Loucy (cell line): ENCODE data around the gene AMPD3.

ENCODE experiments used
- H2AFZ ChIP-seq: fragments of 200-600 bp; sonication (generic); 2 replicates; pipeline ENCODE4 v1.6.0; 2016; ENCODE audit warnings: antibody characterized with exemption, mild to moderate bottlenecking, low read length, moderate library complexity
- H3F3A ChIP-seq: fragments of 200-600 bp; 2 replicates; pipeline ENCODE4 v1.6.0; 2016; ENCODE audit warnings: antibody characterized with exemption, low read depth, mild to moderate bottlenecking
- H3K27me3 ChIP-seq: fragments of 200-600 bp; sonication (generic); 2 replicates; pipeline ENCODE4 v1.6.1; 2014; ENCODE audit warnings: low read length, mild to moderate bottlenecking; ENCODE audit not compliant: insufficient read depth, poor library complexity, severe bottlenecking
- H3K36me3 ChIP-seq: fragments of 200-600 bp; sonication (generic); 2 replicates; pipeline ENCODE4 v1.6.1; 2016; ENCODE audit warnings: low read length; ENCODE audit not compliant: insufficient read depth
- H3K4me1 ChIP-seq: fragments of 200-600 bp; sonication (generic); 2 replicates; pipeline ENCODE4 v1.5.1; 2014; ENCODE audit warnings: low read length, mild to moderate bottlenecking; ENCODE audit not compliant: insufficient read depth, poor library complexity, severe bottlenecking
- H3K4me2 ChIP-seq: fragments of 200-600 bp; sonication (generic); 2 replicates; pipeline ENCODE4 v1.6.0; 2014; ENCODE audit warnings: antibody characterized with exemption, low read length, low read depth, mild to moderate bottlenecking; ENCODE audit not compliant: poor library complexity, severe bottlenecking
- H3K4me3 ChIP-seq: fragments of 200-600 bp; sonication (generic); 2 replicates; pipeline ENCODE4 v1.5.1; 2014; ENCODE audit warnings: low read length, mild to moderate bottlenecking, mixed read lengths; ENCODE audit not compliant: poor library complexity, severe bottlenecking
- H3K79me2 ChIP-seq: fragments of 200-600 bp; sonication (generic); 2 replicates; pipeline ENCODE4 v1.6.1; 2014; ENCODE audit warnings: low read length; ENCODE audit not compliant: insufficient read depth
- H3K9ac ChIP-seq: fragments of 200-600 bp; sonication (generic); 2 replicates; pipeline ENCODE4 v1.6.0; 2014; ENCODE audit warnings: mild to moderate bottlenecking, low read depth, low read length, moderate library complexity; ENCODE audit not compliant: poor library complexity, severe bottlenecking
- H3K9me2 ChIP-seq: fragments of 200-600 bp; sonication (generic); replicated peaks from 2 replicates; pipeline ENCODE4 v1.6.1; 2016; ENCODE audit warnings: low read depth, low read length, mixed read lengths
- H3K9me3 ChIP-seq: fragments of 200-600 bp; sonication (generic); 2 replicates; pipeline ENCODE4 v1.6.1; 2014; ENCODE audit warnings: mild to moderate bottlenecking, antibody characterized with exemption, low read length, low read depth; ENCODE audit not compliant: insufficient read depth
- H4K20me1 ChIP-seq: fragments of 200-600 bp; sonication (generic); 2 replicates; pipeline ENCODE4 v1.6.0; 2014; ENCODE audit warnings: antibody characterized with exemption, low read length, mild to moderate bottlenecking; ENCODE audit not compliant: insufficient read depth, poor library complexity, severe bottlenecking
- CTCF ChIP-seq: fragments of 200-600 bp; sonication (generic); conservative IDR thresholded peaks from 2 replicates; pipeline ENCODE4 v1.5.1; 2014; ENCODE audit warnings: mild to moderate bottlenecking, antibody characterized with exemption, low read length
- EZH2phosphoT487 ChIP-seq: fragments of 200-600 bp; IDR thresholded peaks from 2 replicates; pipeline ENCODE4 v1.6.1; 2018; ENCODE audit warnings: antibody characterized with exemption, mild to moderate bottlenecking, moderate library complexity, borderline replicate concordance

Gene AMPD3

DNA sequence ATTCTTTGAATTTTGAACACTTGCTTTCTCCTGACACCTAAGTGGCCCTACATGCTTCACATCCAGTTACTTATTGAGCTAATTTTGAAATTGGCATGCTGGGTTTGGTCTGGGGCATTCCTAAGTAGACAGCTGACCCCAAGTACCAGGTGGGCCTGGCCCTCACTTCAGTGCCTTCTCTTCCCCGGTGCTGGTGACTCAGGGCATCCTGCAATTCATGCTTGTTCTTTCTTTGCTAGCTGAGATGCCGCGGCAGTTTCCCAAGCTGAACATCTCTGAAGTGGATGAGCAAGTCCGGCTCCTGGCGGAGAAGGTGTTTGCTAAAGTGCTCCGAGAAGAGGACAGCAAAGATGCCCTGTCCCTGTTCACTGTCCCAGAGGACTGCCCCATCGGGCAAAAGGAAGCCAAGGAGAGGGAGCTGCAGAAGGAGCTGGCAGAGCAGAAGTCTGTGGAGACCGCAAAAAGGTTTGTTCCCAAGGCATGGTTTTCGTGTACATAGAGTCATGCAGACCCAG lies 6.3 kb downstream of the AMPD3 start:
- TF ChIP-seq EZH2phosphoT487, result no peak
- TF ChIP-seq CTCF, result no peak
- H2AFZ ChIP-seq, result no peak overlapping the region
- peaks cover 99% of the 10 kb centered on the region for H3K79me2 ChIP-seq
- no peaks in the 10 kb centered on the region for H3K9me2 ChIP-seq
- peaks cover 66% of the 10 kb centered on the region for H3K4me1 ChIP-seq
- H3F3A ChIP-seq, result 0 out of 2 replicates have a peak, but pooled peaks cover 6% of the 10 kb centered on the region
- no peaks in the 10 kb centered on the region for H3K9me3 ChIP-seq
- peak overlapping the region; percentile 60 for H3K4me3 ChIP-seq
- peaks cover 75% of the 10 kb centered on the region for H4K20me1 ChIP-seq
- peak overlapping the region; percentile 70 for H3K4me2 ChIP-seq
- H3K36me3 ChIP-seq, result peaks cover 56% of the 10 kb centered on the region
- H3K9ac ChIP-seq, result peak overlapping the region; percentile 45
- no peaks in the 10 kb centered on the region for H3K27me3 ChIP-seq

DNA sequence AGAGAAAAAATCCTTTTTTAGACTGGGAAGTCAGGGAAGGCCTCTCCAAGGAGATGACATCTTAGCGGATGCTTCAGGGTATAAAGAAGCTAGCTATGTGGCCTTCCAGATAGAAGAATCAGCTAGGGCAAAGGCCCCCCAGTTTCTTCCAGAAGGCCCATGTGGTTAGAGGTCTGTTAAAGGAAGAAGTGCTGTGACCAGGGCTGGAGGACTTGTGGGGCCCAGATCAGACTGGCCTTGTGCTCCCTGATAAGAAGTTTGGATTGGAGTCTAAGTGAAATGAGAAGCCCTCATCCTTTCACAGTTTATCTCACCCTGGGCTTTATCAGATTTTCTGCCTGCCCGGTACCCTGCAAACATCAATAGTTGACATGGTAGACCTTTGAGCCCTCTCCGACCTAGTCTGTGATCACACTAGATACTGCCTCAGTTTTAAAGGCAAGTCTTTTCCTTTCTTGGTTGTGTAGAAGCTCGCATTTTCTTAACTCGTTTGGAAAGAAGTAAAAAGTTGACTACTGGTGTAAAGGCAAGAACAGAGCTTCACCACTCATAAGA lies 7.8 kb downstream of the AMPD3 start:
- TF ChIP-seq CTCF (no peak), EZH2phosphoT487 (no peak)
- Histone ChIP-seq H3K4me2 (peak overlapping the region; percentile 70), H3K4me3 (peak overlapping the region; percentile 60), H3K79me2 (peaks cover 89% of the 10 kb centered on the region), H2AFZ (no peak overlapping the region), H3K9me2 (no peaks in the 10 kb centered on the region), H3K9me3 (peaks cover 10% of the 10 kb centered on the region; the same call in 1 of the 2 replicates), H3K9ac (peak overlapping the region; percentile 29), H4K20me1 (peaks cover 67% of the 10 kb centered on the region), H3K27me3 (no peaks in the 10 kb centered on the region), H3F3A (0 out of 2 replicates have a peak, but pooled peaks cover 5% of the 10 kb centered on the region), H3K36me3 (peaks cover 68% of the 10 kb centered on the region), H3K4me1 (peaks cover 58% of the 10 kb centered on the region)

DNA sequence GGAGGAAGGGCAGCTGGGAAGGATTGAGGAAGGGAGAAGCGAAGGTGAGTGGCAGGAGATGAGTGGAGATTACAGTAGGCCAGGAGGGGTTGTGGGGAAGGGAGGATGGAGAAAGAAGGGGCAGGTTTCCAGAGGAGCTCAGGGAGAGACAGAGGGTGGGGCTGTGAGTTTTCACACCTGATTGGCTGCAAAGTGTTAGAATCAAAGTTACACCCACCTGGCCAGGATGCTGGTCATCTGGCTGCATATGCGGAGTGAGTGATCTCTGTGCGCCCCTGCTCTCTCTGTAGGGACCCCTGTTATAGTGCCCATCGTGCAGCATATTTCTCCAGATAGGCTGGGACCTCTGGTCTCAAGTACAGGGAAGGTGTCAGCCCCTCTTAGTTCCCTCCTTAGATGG lies 18.3 kb downstream of the AMPD3 start:
- Histone ChIP-seq H3K9ac (no peak overlapping the region), H3K9me3 (no peaks in the 10 kb centered on the region), H3K4me3 (no peak overlapping the region), H2AFZ (no peak overlapping the region), H4K20me1 (peaks cover 42% of the 10 kb centered on the region), H3K27me3 (no peaks in the 10 kb centered on the region), H3K36me3 (peaks cover 45% of the 10 kb centered on the region; the same call in 1 of the 2 replicates), H3K9me2 (no peaks in the 10 kb centered on the region), H3F3A (no peaks in the 10 kb centered on the region), H3K4me2 (no peak overlapping the region), H3K79me2 (peaks cover 67% of the 10 kb centered on the region), H3K4me1 (peaks cover 18% of the 10 kb centered on the region)
- no peak for TF ChIP-seq CTCF
- no peak for TF ChIP-seq EZH2phosphoT487
